H9 (cell line): ENCODE results near the gene TMIE. TPM values are rescaled to one million over a fixed set of nuclear protein-coding genes. Genes with fewer than 3 reads are reported as not detected.

Source experiments
- DNase-seq: peaks from one replicate; pipeline ENCODE4 v3.0.0-alpha.2; 2017
- H2AFZ ChIP-seq: one replicate; pipeline ENCODE4 v1.6.1; 2013; ENCODE audit warnings: mild to moderate bottlenecking, low read length, control low read depth, moderate library complexity
- H2AK5ac ChIP-seq: 2 replicates; pipeline ENCODE4 v1.6.1; 2013; ENCODE audit warnings: low read length, control low read depth, mixed read lengths; ENCODE audit not compliant: insufficient read length
- H2BK120ac ChIP-seq: one replicate; pipeline ENCODE4 v1.6.1; 2013; ENCODE audit warnings: low read depth, mild to moderate bottlenecking, low read length, control low read depth, inconsistent platforms; ENCODE audit not compliant: poor library complexity, severe bottlenecking
- H2BK12ac ChIP-seq: 2 replicates; pipeline ENCODE4 v1.6.1; 2013; ENCODE audit warnings: low read length, control low read depth, mixed read lengths, low read depth; ENCODE audit not compliant: insufficient read length
- H2BK15ac ChIP-seq: 2 replicates; pipeline ENCODE4 v1.6.1; 2013; ENCODE audit warnings: low read depth, low read length, control low read depth
- H2BK20ac ChIP-seq: one replicate; pipeline ENCODE4 v1.6.1; 2013; ENCODE audit warnings: low read depth, mild to moderate bottlenecking, low read length, control low read depth, inconsistent platforms; ENCODE audit not compliant: poor library complexity, severe bottlenecking
- H2BK5ac ChIP-seq: 2 replicates; pipeline ENCODE4 v1.6.1; 2013; ENCODE audit warnings: low read length, control low read depth, mixed read lengths; ENCODE audit not compliant: insufficient read length
- H3K14ac ChIP-seq: 2 replicates; pipeline ENCODE4 v1.6.1; 2013; ENCODE audit warnings: low read length, control low read depth; ENCODE audit not compliant: insufficient read depth
- H3K18ac ChIP-seq: 2 replicates; pipeline ENCODE4 v1.6.1; 2013; ENCODE audit warnings: low read depth, mild to moderate bottlenecking, mixed read lengths, low read length, control low read depth; ENCODE audit not compliant: insufficient read length
- H3K23ac ChIP-seq: 2 replicates; pipeline ENCODE4 v1.6.1; 2013; ENCODE audit warnings: low read length, control low read depth, mixed read lengths, low read depth; ENCODE audit not compliant: insufficient read length
- H3K23me2 ChIP-seq: 2 replicates; pipeline ENCODE4 v1.6.1; 2013; ENCODE audit warnings: low read depth, mild to moderate bottlenecking, mixed read lengths, low read length, control low read depth; ENCODE audit not compliant: insufficient read length, poor library complexity, severe bottlenecking
- H3K27ac ChIP-seq: 2 replicates; pipeline ENCODE4 v1.5.1; 2013; ENCODE audit warnings: low read length, control low read depth, mixed read lengths, low read depth; ENCODE audit not compliant: insufficient read length
- H3K27me3 ChIP-seq: 2 replicates; pipeline ENCODE4 v1.6.1; 2013; ENCODE audit warnings: low read length, control low read depth, inconsistent platforms; ENCODE audit not compliant: insufficient read depth
- H3K4ac ChIP-seq: 2 replicates; pipeline ENCODE4 v1.6.1; 2013; ENCODE audit warnings: low read depth, mild to moderate bottlenecking, control low read depth, inconsistent platforms, low read length, moderate library complexity
- H3K4me1 ChIP-seq: 2 replicates; pipeline ENCODE4 v1.6.1; 2013; ENCODE audit warnings: low read length, control low read depth, inconsistent platforms; ENCODE audit not compliant: insufficient read depth
- H3K4me2 ChIP-seq: 2 replicates; pipeline ENCODE4 v1.6.1; 2013; ENCODE audit warnings: low read length, control low read depth, mixed read lengths; ENCODE audit not compliant: insufficient read length, insufficient read depth
- H3K56ac ChIP-seq: 2 replicates; pipeline ENCODE4 v1.6.1; 2013; ENCODE audit warnings: low read depth, mild to moderate bottlenecking, mixed read lengths, low read length, control low read depth; ENCODE audit not compliant: insufficient read length
- H3K79me1 ChIP-seq: 2 replicates; pipeline ENCODE4 v1.6.1; 2013; ENCODE audit warnings: low read depth, mild to moderate bottlenecking, moderate library complexity, low read length, control low read depth, inconsistent platforms; ENCODE audit not compliant: insufficient read depth, poor library complexity, severe bottlenecking
- H3K79me2 ChIP-seq: 2 replicates; pipeline ENCODE4 v1.6.1; 2013; ENCODE audit warnings: low read length, control low read depth, inconsistent platforms; ENCODE audit not compliant: insufficient read depth
- H3K9ac ChIP-seq: 2 replicates; pipeline ENCODE4 v1.6.1; 2013; ENCODE audit warnings: low read length, control low read depth, mixed read lengths; ENCODE audit not compliant: insufficient read length; ENCODE audit errors: extremely low read depth
- H3K9me3 ChIP-seq: one replicate; pipeline ENCODE4 v1.6.1; 2013; ENCODE audit warnings: low read depth, low read length, inconsistent platforms; ENCODE audit not compliant: control insufficient read depth
- H3T11ph ChIP-seq: one replicate; pipeline ENCODE4 v1.6.1; 2013; ENCODE audit warnings: mild to moderate bottlenecking, low read length, control low read depth, inconsistent platforms
- H4K20me1 ChIP-seq: one replicate; pipeline ENCODE4 v1.6.1; 2013; ENCODE audit not compliant: control insufficient read depth, insufficient read length, insufficient read depth
- H4K5ac ChIP-seq: 2 replicates; pipeline ENCODE4 v1.6.1; 2013; ENCODE audit warnings: low read depth, mild to moderate bottlenecking, mixed read lengths, low read length, control low read depth; ENCODE audit not compliant: insufficient read length
- H4K8ac ChIP-seq: replicated peaks from 2 replicates; pipeline ENCODE4 v1.6.1; 2013; ENCODE audit warnings: low read length, control low read depth, mixed read lengths, low read depth; ENCODE audit not compliant: insufficient read length
- H4K91ac ChIP-seq: 2 replicates; pipeline ENCODE4 v1.6.1; 2013; ENCODE audit warnings: low read depth, mild to moderate bottlenecking, moderate library complexity, mixed read lengths, low read length, control low read depth; ENCODE audit not compliant: insufficient read length
- H3K27ac Mint-ChIP-seq, 3 experiments: 2 replicates in 2 of 3; 3 replicates in 1 of 3; pipeline ENCODE4 v1.8.0; 2020 to 2021; ENCODE audit warnings: mixed read lengths in 3 of 3, mild to moderate bottlenecking in 1 of 3, moderate library complexity in 1 of 3
- H3K27me3 Mint-ChIP-seq: 2 replicates; pipeline ENCODE4 v1.8.0; 2021; ENCODE audit warnings: low read depth, mild to moderate bottlenecking, moderate library complexity, mixed read lengths
- H3K36me3 Mint-ChIP-seq, 3 experiments: 2 replicates in 2 of 3; 3 replicates in 1 of 3; pipeline ENCODE4 v1.8.0; 2020 to 2021; ENCODE audit warnings: low read depth in 3 of 3, mixed read lengths in 3 of 3; ENCODE audit not compliant: insufficient read depth in 1 of 3
- H3K4me1 Mint-ChIP-seq, 2 experiments: 2 replicates each; pipeline ENCODE4 v1.8.0; 2020; ENCODE audit warnings: mixed read lengths in 2 of 2
- H3K4me3 Mint-ChIP-seq, 2 experiments: 2 replicates in 1 of 2; 3 replicates in 1 of 2; pipeline ENCODE4 v1.8.0; 2020 to 2021; ENCODE audit warnings: mild to moderate bottlenecking in 2 of 2, mixed read lengths in 2 of 2, moderate library complexity in 1 of 2
- H3K9me3 Mint-ChIP-seq, 2 experiments: 2 replicates in 1 of 2; 3 replicates in 1 of 2; pipeline ENCODE4 v1.8.0; 2020; ENCODE audit warnings: mild to moderate bottlenecking in 2 of 2, mixed read lengths in 2 of 2, moderate library complexity in 1 of 2
- WGBS: extraction: QIAGEN DNeasy Blood & Tissue Kit; methylation state at CpG from one replicate; pipeline ENCODE4 v1.1.7; 2013; ENCODE audit warnings: missing lambda C conversion rate, low lambda C conversion rate, mixed read lengths; ENCODE audit not compliant: insufficient read length; ENCODE audit errors: extremely low coverage; 5-methylcytosine and 5-hydroxymethylcytosine counted together
- total RNA-seq: library from RNA; stranded (reverse); gene quantifications from 2 replicates; pipeline ENCODE4 v1.2.1, GENCODE V29; 2021
- TF ChIP-seq, protein P1 (sequence below): fragments of 200-600 bp; sonication (generic); conservative IDR thresholded peaks from 3 replicates; pipeline ENCODE4 v1.8.0; 2021; ENCODE audit warnings: antibody characterized with exemption, mild to moderate bottlenecking

Gene TMIE
- total RNA-seq, 1 experiment from 2014 or later, result 0.63 TPM

- H4K20me1 ChIP-seq, result no peaks in the 10 kb centered on the region
- H2BK5ac ChIP-seq, result no peak overlapping the region
- peak overlapping the region; percentile 44 for H3K14ac ChIP-seq
- Mint-ChIP-seq H3K27ac (peak overlapping the region; percentile 29 to 40 (median 32); a peak in 5 of 7 replicates), H3K27me3 (peaks cover 6% of the 10 kb centered on the region), H3K4me3 (peak overlapping the region in 1 of 2 experiments; percentile 28; a peak in 2 of 5 replicates), H3K4me1 (peaks cover 62 to 64% of the 10 kb centered on the region in 2 experiments), H3K9me3 (no peaks in the 10 kb centered on the region; a peak in 1 of 5 replicates), H3K36me3 (no peaks in the 10 kb centered on the region)
- H2AFZ ChIP-seq, result no peak overlapping the region
- no peak overlapping the region for H2BK12ac ChIP-seq
- H3K56ac ChIP-seq, result no peak overlapping the region
- H2BK120ac ChIP-seq, result no peak overlapping the region
- no peak overlapping the region for H3K18ac ChIP-seq
- no peak overlapping the region for H3K9ac ChIP-seq
- no peak overlapping the region for H3K23ac ChIP-seq
- H3K4ac ChIP-seq, result no peak overlapping the region
- WGBS, result no CpG with 5 or more reads among the region's 15 CpGs
- H3K23me2 ChIP-seq, result no peaks in the 10 kb centered on the region
- H3T11ph ChIP-seq, result no peak overlapping the region
- H4K8ac ChIP-seq, result no peak overlapping the region
- TF ChIP-seq, protein P1, sequence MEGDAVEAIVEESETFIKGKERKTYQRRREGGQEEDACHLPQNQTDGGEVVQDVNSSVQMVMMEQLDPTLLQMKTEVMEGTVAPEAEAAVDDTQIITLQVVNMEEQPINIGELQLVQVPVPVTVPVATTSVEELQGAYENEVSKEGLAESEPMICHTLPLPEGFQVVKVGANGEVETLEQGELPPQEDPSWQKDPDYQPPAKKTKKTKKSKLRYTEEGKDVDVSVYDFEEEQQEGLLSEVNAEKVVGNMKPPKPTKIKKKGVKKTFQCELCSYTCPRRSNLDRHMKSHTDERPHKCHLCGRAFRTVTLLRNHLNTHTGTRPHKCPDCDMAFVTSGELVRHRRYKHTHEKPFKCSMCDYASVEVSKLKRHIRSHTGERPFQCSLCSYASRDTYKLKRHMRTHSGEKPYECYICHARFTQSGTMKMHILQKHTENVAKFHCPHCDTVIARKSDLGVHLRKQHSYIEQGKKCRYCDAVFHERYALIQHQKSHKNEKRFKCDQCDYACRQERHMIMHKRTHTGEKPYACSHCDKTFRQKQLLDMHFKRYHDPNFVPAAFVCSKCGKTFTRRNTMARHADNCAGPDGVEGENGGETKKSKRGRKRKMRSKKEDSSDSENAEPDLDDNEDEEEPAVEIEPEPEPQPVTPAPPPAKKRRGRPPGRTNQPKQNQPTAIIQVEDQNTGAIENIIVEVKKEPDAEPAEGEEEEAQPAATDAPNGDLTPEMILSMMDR, result no peak
- H2BK15ac ChIP-seq, result no peak overlapping the region
- peak; percentile 46 for DNase-seq
- peaks cover 13% of the 10 kb centered on the region; the same call in 1 of the 2 replicates for H3K4me1 ChIP-seq
- no peak overlapping the region for H4K91ac ChIP-seq
- no peaks in the 10 kb centered on the region for H3K79me2 ChIP-seq
- H4K5ac ChIP-seq, result no peak overlapping the region
- no peak overlapping the region for H3K4me2 ChIP-seq
- H3K27ac ChIP-seq, result no peak overlapping the region
- no peak overlapping the region for H2AK5ac ChIP-seq
- no peak overlapping the region for H2BK20ac ChIP-seq
- no peaks in the 10 kb centered on the region for H3K79me1 ChIP-seq
- no peaks in the 10 kb centered on the region for H3K9me3 ChIP-seq
- H3K27me3 ChIP-seq, result no peaks in the 10 kb centered on the region
These were observed 39.1 kb upstream of the TMIE start for GRCh38 chr3:46661776-46662766.
